ENCODE data around the gene TIMM23.
"Not testable (repeated sequence)": the region's sequence is repeated elsewhere in the genome, so short reads cannot be mapped to it uniquely, and the experiment has no call there.

TIMM23 gene

DNA sequence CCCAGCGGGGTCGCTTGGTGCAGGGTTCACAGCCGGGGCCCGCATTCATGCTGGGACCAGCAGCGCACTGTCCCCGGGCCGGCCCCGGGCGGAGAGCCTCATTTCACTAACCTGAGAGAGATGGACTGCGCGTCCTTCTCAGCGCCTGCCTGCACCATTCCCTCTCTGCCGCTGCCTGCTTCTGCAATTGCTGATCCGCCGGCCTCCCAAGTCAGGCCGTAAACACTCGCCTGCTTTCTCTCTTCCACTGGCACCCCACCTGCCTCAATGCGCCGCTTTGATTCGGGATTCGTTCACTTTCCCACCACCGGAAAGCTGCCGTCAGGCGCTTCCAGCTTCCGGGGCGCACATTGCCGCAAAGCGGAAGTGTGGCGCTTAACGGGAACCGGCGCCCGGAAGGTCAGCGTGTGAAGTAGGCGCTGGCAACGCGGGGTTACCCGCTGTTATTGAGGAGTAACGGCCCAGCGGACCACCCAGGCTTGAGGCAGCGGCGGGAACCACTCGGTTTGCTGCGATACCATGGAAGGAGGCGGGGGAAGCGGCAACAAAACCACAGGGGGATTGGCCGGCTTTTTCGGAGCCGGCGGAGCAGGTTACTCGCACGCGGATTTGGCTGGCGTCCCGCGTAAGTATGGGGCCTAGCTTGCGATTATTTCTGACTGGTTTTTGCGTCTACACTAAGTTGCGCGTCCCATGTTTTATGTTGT is at the start of gene TIMM23:
TIMM23 (plus strand) TSS at position 384 of the 707 bp plus-strand sequence; CDS start at position 520, 136 bp downstream.
- H3K4me3 ChIP-seq (ENCODE audit: low read length), result peak within 1 kb of the TSS; percentile 66
- DNase-seq (ENCODE audit: low read depth), result peak; percentile 59

GRCh38 chr10:45926790-45927189 is 45.5 kb upstream of the TIMM23 start:
- not testable (repeated sequence) for H3K4me3 ChIP-seq (ENCODE audit: low read length); DNase-seq (ENCODE audit: low read depth)

DNA sequence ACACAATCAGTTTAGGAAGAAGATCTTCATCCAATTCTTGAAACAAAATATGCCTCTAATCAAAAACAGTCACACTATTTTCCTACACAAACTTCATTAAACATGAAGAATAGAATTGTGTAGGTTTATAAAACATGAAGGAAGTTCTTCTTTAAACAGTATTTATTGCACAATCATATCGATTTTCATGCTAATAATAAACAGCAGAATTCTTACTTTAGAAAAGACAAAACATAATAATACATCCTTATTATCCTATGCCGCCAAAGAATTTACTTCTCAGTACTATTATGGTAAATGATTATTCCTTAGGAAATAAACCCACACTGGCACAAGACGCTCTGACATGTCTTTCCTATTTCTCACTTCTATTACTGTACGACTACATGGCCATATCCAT is 41.0 kb upstream of the TIMM23 start:
- not testable (repeated sequence) for H3K4me3 ChIP-seq (ENCODE audit: low read length); DNase-seq (ENCODE audit: low read depth)

DNA sequence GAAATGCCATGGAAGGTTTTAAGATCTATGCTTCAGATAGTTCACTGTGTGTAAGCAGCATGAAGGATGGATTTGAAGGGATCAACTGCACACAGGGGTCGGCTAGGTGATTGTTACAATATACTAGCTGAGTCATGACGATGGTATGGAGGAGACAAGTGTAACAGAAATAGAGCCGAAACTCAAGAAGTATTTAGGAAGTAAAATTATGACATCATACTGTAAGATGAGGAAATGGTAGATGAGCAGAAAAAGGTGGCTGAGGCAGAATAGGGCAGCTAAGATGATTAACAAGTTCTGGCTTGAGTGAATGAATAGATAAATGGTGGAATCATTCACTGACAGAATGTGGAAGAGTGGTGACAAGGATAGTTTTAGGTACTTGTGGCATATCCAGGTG is 37.5 kb upstream of the TIMM23 start:
- not testable (repeated sequence) for H3K4me3 ChIP-seq (ENCODE audit: low read length); DNase-seq (ENCODE audit: low read depth)

- H3K4me3 ChIP-seq (ENCODE audit: low read length), result not testable (repeated sequence)
These were observed 33.1 kb upstream of the TIMM23 start for GRCh38 chr10:45939176-45939697.

GRCh38 chr10:45941196-45941595 is 31.1 kb upstream of the TIMM23 start:
- not testable (repeated sequence) for DNase-seq (ENCODE audit: low read depth); H3K4me3 ChIP-seq (ENCODE audit: low read length)

More at GRCh38 chr10:45939176-45939697, 33.1 kb upstream of the TIMM23 start:
- DNase-seq (ENCODE audit: low read depth), result not testable (repeated sequence)

- H3K4me3 ChIP-seq (ENCODE audit: low read length); DNase-seq (ENCODE audit: low read depth): not testable (repeated sequence)
These were observed 26.8 kb upstream of the TIMM23 start for GRCh38 chr10:45945476-45945875.

DNA sequence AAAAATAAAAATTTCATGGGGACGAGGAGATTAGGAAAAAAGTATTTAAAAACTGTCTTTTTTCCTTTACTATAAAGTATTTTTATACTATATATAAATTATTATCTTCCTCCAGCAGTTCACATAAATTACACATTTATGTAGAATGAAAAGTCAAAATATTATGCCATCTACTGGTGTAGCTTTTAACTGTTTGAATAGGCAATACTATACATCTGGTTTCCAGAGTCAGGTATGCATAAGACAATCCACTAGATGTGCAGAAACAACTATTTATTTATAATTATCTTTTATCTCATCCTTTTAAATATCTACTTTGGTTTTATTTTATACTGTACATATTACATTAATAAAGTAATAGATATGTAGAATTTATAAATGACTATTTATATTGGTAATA is 24.9 kb upstream of the TIMM23 start:
- H3K4me3 ChIP-seq (ENCODE audit: low read length); DNase-seq (ENCODE audit: low read depth): not testable (repeated sequence)

GRCh38 chr10:45948801-45949200 is 23.5 kb upstream of the TIMM23 start:
- not testable (repeated sequence) for H3K4me3 ChIP-seq (ENCODE audit: low read length); DNase-seq (ENCODE audit: low read depth)

DNA sequence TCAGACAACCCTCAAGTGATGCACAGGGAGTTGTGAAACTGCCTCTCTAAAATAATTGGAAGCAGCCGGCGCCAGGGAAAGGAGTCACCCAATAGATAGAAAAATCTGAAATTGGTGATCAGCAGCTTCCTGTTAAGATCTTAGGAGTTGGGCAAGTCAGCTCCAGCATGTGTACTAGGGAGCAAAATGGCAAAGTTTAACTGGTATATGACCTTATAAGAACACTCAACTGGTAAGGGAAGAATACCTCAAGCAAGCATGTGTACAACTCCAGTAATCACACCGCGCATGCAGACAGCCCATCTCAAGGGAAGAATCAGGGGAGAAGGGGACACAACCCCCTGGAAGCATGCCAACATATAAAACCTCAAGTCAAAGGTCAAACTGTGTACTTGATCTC is 17.9 kb upstream of the TIMM23 start:
- DNase-seq (ENCODE audit: low read depth); H3K4me3 ChIP-seq (ENCODE audit: low read length): not testable (repeated sequence)

GRCh38 chr10:45956634-45957033 is 15.7 kb upstream of the TIMM23 start:
- not testable (repeated sequence) for H3K4me3 ChIP-seq (ENCODE audit: low read length); DNase-seq (ENCODE audit: low read depth)

- not testable (repeated sequence) for H3K4me3 ChIP-seq (ENCODE audit: low read length); DNase-seq (ENCODE audit: low read depth)
These were observed 14.4 kb upstream of the TIMM23 start for GRCh38 chr10:45957928-45958327.

DNA sequence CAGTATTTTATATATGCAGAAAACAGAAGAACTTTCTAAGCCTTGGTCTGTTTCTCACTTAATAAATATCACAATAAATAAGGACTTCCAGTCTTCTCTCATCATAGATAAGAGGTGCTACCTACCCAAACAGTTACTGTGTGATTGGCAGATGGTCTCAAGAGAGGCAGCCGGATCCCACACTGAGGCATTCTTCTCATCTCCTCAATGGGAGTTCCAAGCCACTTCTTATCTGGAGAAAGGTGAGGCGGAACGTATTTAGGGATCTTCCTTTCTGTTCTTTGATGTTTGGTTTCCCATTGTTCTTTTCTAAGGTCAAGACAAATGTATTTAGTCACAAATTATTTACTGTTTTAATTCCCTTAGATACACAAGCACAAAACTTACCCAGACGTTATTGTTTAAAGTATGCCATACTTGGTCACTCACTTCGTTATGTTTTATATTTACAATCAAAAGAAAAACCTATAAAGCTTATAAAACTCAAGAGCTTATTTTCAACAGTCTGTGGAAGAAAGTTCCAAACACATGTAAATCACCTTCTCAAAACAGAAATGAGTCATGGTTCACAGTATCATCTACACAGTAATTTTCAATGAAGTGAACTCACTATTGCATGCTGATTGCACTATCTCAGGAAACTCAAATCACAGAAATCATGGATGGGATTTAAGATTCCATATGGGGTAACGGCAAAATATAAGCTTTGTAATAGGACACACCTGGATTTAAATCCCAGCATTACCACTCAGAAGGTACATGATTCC is 9.4 kb upstream of the TIMM23 start:
- H3K4me3 ChIP-seq (ENCODE audit: low read length); DNase-seq (ENCODE audit: low read depth): not testable (repeated sequence)

GRCh38 chr10:45971019-45971418 is 1.3 kb upstream of the TIMM23 start:
- peak overlapping the region; percentile 66 for H3K4me3 ChIP-seq (ENCODE audit: low read length)
- DNase-seq (ENCODE audit: low read depth), result not testable (repeated sequence)

GRCh38 chr10:45971742-45972105 is 565 bp upstream of the TIMM23 start:
- not testable (repeated sequence) for DNase-seq (ENCODE audit: low read depth)
- peak overlapping the region; percentile 66 for H3K4me3 ChIP-seq (ENCODE audit: low read length)
- TF ChIP-seq, protein P1, sequence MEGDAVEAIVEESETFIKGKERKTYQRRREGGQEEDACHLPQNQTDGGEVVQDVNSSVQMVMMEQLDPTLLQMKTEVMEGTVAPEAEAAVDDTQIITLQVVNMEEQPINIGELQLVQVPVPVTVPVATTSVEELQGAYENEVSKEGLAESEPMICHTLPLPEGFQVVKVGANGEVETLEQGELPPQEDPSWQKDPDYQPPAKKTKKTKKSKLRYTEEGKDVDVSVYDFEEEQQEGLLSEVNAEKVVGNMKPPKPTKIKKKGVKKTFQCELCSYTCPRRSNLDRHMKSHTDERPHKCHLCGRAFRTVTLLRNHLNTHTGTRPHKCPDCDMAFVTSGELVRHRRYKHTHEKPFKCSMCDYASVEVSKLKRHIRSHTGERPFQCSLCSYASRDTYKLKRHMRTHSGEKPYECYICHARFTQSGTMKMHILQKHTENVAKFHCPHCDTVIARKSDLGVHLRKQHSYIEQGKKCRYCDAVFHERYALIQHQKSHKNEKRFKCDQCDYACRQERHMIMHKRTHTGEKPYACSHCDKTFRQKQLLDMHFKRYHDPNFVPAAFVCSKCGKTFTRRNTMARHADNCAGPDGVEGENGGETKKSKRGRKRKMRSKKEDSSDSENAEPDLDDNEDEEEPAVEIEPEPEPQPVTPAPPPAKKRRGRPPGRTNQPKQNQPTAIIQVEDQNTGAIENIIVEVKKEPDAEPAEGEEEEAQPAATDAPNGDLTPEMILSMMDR (conservative IDR thresholded peaks at IDR 0.05; ENCODE audit: low read depth, low read length), result peak; percentile 8

DNA sequence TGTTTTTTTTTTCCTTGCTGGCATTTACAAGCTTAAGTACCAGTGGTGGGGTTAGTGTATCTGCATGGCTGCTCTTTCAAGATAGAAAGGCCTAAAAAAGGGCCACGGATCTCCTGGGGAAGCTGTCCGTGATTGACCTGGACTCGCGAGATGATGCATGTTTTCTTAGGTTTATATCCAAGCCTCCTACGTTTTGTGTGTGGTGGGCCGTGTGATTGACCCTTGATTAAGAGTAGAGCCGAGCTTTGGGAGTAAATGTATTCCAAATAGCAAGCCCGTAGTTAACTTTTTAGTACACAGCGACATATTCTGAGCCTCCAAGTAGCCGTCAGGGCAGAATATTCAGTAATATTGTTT is 502 bp downstream of the TIMM23 start:
- peak overlapping the region; percentile 66 for H3K4me3 ChIP-seq (ENCODE audit: low read length)
- DNase-seq (ENCODE audit: low read depth), result not testable (repeated sequence)

DNA sequence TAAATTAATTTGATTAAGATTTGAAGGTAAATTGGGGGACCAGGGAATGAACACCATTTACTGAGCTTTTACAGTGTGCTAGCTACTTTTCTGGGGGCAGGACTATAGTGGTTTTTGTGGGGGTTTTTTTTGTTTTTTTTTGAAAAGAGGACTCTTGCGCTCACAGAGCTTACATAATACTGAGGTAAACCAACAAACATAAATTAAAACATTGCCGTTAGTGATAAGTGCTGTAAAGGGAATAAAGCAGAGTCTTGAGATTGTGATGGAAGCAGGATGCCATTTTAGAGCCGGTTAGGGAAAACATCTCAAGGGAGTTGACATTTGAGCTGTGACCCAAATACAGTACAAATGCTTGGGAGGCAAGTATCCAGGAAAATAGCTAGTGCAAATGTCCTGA is 1.8 kb downstream of the TIMM23 start:
- not testable (repeated sequence) for H3K4me3 ChIP-seq (ENCODE audit: low read length); DNase-seq (ENCODE audit: low read depth)

GRCh38 chr10:45978554-45978953 is 6.3 kb downstream of the TIMM23 start:
- not testable (repeated sequence) for DNase-seq (ENCODE audit: low read depth); H3K4me3 ChIP-seq (ENCODE audit: low read length)

DNA sequence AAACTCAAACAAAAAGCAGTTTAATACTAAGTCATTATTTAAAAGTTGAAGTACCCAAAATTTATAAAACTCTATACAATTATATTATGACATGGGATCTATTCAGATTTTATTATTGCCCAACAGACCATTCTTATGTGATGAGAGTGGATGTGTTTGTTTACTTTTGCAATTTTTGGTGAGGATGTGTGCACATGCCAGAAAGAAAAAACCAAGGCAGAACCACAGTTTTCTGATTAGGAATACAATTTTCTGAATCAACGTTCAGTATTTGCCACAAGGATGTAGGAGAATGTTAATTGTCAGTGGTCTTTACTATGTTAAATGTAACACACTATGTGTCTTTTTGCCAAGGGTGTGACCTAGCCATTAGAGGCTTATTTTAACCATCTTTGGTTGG is 9.1 kb downstream of the TIMM23 start:
- DNase-seq (ENCODE audit: low read depth); H3K4me3 ChIP-seq (ENCODE audit: low read length): not testable (repeated sequence)

Data from retinal pigment epithelial cell (primary cell).